Loucy (cell line): Measurements from ENCODE around the gene SYTL1.

Experiments used
- H2AFZ ChIP-seq: fragments of 200-600 bp; sonication (generic); 2 replicates; pipeline ENCODE4 v1.6.0; 2016; ENCODE audit warnings: antibody characterized with exemption, mild to moderate bottlenecking, low read length, moderate library complexity
- H3F3A ChIP-seq: fragments of 200-600 bp; 2 replicates; pipeline ENCODE4 v1.6.0; 2016; ENCODE audit warnings: antibody characterized with exemption, low read depth, mild to moderate bottlenecking
- H3K27me3 ChIP-seq: fragments of 200-600 bp; sonication (generic); 2 replicates; pipeline ENCODE4 v1.6.1; 2014; ENCODE audit warnings: low read length, mild to moderate bottlenecking; ENCODE audit not compliant: insufficient read depth, poor library complexity, severe bottlenecking
- H3K36me3 ChIP-seq: fragments of 200-600 bp; sonication (generic); 2 replicates; pipeline ENCODE4 v1.6.1; 2016; ENCODE audit warnings: low read length; ENCODE audit not compliant: insufficient read depth
- H3K4me1 ChIP-seq: fragments of 200-600 bp; sonication (generic); 2 replicates; pipeline ENCODE4 v1.5.1; 2014; ENCODE audit warnings: low read length, mild to moderate bottlenecking; ENCODE audit not compliant: insufficient read depth, poor library complexity, severe bottlenecking
- H3K4me2 ChIP-seq: fragments of 200-600 bp; sonication (generic); 2 replicates; pipeline ENCODE4 v1.6.0; 2014; ENCODE audit warnings: antibody characterized with exemption, low read length, low read depth, mild to moderate bottlenecking; ENCODE audit not compliant: poor library complexity, severe bottlenecking
- H3K4me3 ChIP-seq: fragments of 200-600 bp; sonication (generic); 2 replicates; pipeline ENCODE4 v1.5.1; 2014; ENCODE audit warnings: low read length, mild to moderate bottlenecking, mixed read lengths; ENCODE audit not compliant: poor library complexity, severe bottlenecking
- H3K79me2 ChIP-seq: fragments of 200-600 bp; sonication (generic); 2 replicates; pipeline ENCODE4 v1.6.1; 2014; ENCODE audit warnings: low read length; ENCODE audit not compliant: insufficient read depth
- H3K9ac ChIP-seq: fragments of 200-600 bp; sonication (generic); 2 replicates; pipeline ENCODE4 v1.6.0; 2014; ENCODE audit warnings: mild to moderate bottlenecking, low read depth, low read length, moderate library complexity; ENCODE audit not compliant: poor library complexity, severe bottlenecking
- H3K9me2 ChIP-seq: fragments of 200-600 bp; sonication (generic); replicated peaks from 2 replicates; pipeline ENCODE4 v1.6.1; 2016; ENCODE audit warnings: low read depth, low read length, mixed read lengths
- H3K9me3 ChIP-seq: fragments of 200-600 bp; sonication (generic); 2 replicates; pipeline ENCODE4 v1.6.1; 2014; ENCODE audit warnings: mild to moderate bottlenecking, antibody characterized with exemption, low read length, low read depth; ENCODE audit not compliant: insufficient read depth
- H4K20me1 ChIP-seq: fragments of 200-600 bp; sonication (generic); 2 replicates; pipeline ENCODE4 v1.6.0; 2014; ENCODE audit warnings: antibody characterized with exemption, low read length, mild to moderate bottlenecking; ENCODE audit not compliant: insufficient read depth, poor library complexity, severe bottlenecking
- CTCF ChIP-seq: fragments of 200-600 bp; sonication (generic); conservative IDR thresholded peaks from 2 replicates; pipeline ENCODE4 v1.5.1; 2014; ENCODE audit warnings: mild to moderate bottlenecking, antibody characterized with exemption, low read length
- EZH2phosphoT487 ChIP-seq: fragments of 200-600 bp; IDR thresholded peaks from 2 replicates; pipeline ENCODE4 v1.6.1; 2018; ENCODE audit warnings: antibody characterized with exemption, mild to moderate bottlenecking, moderate library complexity, borderline replicate concordance

SYTL1 gene

GRCh38 chr1:27336756-27337155, 5.1 kb upstream of the SYTL1 start:
- peaks cover 10% of the 10 kb centered on the region for H3K4me1 ChIP-seq

GRCh38 chr1:27338751-27339150, 3.1 kb upstream of the SYTL1 start:
- H3K4me2 ChIP-seq, result no peak overlapping the region
- peaks cover 29% of the 10 kb centered on the region; the same call in 1 of the 2 replicates for H3K36me3 ChIP-seq
- H3K9me3 ChIP-seq, result no peaks in the 10 kb centered on the region
- H3K27me3 ChIP-seq, result no peaks in the 10 kb centered on the region
- H3K4me3 ChIP-seq, result no peak overlapping the region
- no peak overlapping the region for H3K9ac ChIP-seq
- H3K9me2 ChIP-seq, result no peaks in the 10 kb centered on the region
- peaks cover 10% of the 10 kb centered on the region for H3K4me1 ChIP-seq
- H4K20me1 ChIP-seq, result no peaks in the 10 kb centered on the region
- H2AFZ ChIP-seq, result no peak overlapping the region
- H3F3A ChIP-seq, result no peaks in the 10 kb centered on the region
- TF ChIP-seq CTCF (no peak), EZH2phosphoT487 (no peak)
- peaks cover 18% of the 10 kb centered on the region for H3K79me2 ChIP-seq

More at GRCh38 chr1:27336756-27337155, 5.1 kb upstream of the SYTL1 start:
- no peak for TF ChIP-seq EZH2phosphoT487
- TF ChIP-seq CTCF, result no peak
- no peak overlapping the region for H3K4me2 ChIP-seq
- peaks cover 47% of the 10 kb centered on the region; the same call in 1 of the 2 replicates for H3K36me3 ChIP-seq
- no peaks in the 10 kb centered on the region for H3K79me2 ChIP-seq
- no peak overlapping the region for H3K9ac ChIP-seq
- H3K27me3 ChIP-seq, result no peaks in the 10 kb centered on the region
- H3F3A ChIP-seq, result no peaks in the 10 kb centered on the region
- H3K9me3 ChIP-seq, result no peaks in the 10 kb centered on the region
- no peaks in the 10 kb centered on the region for H4K20me1 ChIP-seq
- no peaks in the 10 kb centered on the region for H3K9me2 ChIP-seq
- H3K4me3 ChIP-seq, result no peak overlapping the region
- H2AFZ ChIP-seq, result no peak overlapping the region

- Histone ChIP-seq H3K79me2 (peaks cover 22% of the 10 kb centered on the region), H3K4me3 (no peak overlapping the region), H3K4me2 (no peak overlapping the region), H3K27me3 (no peaks in the 10 kb centered on the region), H3K9me2 (no peaks in the 10 kb centered on the region), H2AFZ (no peak overlapping the region), H3K9me3 (no peaks in the 10 kb centered on the region), H3K9ac (no peak overlapping the region), H3K36me3 (peaks cover 24% of the 10 kb centered on the region; the same call in 1 of the 2 replicates), H3K4me1 (peaks cover 10% of the 10 kb centered on the region), H4K20me1 (no peaks in the 10 kb centered on the region), H3F3A (no peaks in the 10 kb centered on the region)
- TF ChIP-seq EZH2phosphoT487 (no peak), CTCF (no peak)
These were observed 2.6 kb upstream of the SYTL1 start for GRCh38 chr1:27339213-27339612.
